Measurements from ENCODE around the gene RACK1. TPM values are rescaled to one million over a fixed set of nuclear protein-coding genes. Genes with fewer than 3 reads are reported as not detected.
A peak's percentile ranks its signal among the peaks of the same experiment; 100 is the strongest.
"Not testable (repeated sequence)": the region's sequence is repeated elsewhere in the genome, so short reads cannot be mapped to it uniquely, and the experiment has no call there.

The RACK1 gene
- total RNA-seq, 6 experiments from 2014 or later: 1,737 to 2,012 (median 1,885) TPM

GRCh38 chr5:181217803-181218062, 26.0 kb downstream of the RACK1 start:
- DNase-seq: no peak
- Mint-ChIP-seq H3K4me1 (ENCODE audit: low read depth) (peaks cover 27% of the 10 kb centered on the region), H3K27me3 (ENCODE audit: insufficient read depth) (peaks cover 28% of the 10 kb centered on the region), H3K4me3 (peak overlapping the region; percentile 86), H3K27ac (peak overlapping the region; percentile 83), H3K36me3 (ENCODE audit: low read depth) (no peaks in the 10 kb centered on the region), H3K9me3 (no peaks in the 10 kb centered on the region; the same call in 1 of the 2 replicates)
- TF ChIP-seq, protein P1, sequence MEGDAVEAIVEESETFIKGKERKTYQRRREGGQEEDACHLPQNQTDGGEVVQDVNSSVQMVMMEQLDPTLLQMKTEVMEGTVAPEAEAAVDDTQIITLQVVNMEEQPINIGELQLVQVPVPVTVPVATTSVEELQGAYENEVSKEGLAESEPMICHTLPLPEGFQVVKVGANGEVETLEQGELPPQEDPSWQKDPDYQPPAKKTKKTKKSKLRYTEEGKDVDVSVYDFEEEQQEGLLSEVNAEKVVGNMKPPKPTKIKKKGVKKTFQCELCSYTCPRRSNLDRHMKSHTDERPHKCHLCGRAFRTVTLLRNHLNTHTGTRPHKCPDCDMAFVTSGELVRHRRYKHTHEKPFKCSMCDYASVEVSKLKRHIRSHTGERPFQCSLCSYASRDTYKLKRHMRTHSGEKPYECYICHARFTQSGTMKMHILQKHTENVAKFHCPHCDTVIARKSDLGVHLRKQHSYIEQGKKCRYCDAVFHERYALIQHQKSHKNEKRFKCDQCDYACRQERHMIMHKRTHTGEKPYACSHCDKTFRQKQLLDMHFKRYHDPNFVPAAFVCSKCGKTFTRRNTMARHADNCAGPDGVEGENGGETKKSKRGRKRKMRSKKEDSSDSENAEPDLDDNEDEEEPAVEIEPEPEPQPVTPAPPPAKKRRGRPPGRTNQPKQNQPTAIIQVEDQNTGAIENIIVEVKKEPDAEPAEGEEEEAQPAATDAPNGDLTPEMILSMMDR (IDR thresholded peaks at IDR 0.05): no peak; the same call in 1 of the 2 replicates

DNA sequence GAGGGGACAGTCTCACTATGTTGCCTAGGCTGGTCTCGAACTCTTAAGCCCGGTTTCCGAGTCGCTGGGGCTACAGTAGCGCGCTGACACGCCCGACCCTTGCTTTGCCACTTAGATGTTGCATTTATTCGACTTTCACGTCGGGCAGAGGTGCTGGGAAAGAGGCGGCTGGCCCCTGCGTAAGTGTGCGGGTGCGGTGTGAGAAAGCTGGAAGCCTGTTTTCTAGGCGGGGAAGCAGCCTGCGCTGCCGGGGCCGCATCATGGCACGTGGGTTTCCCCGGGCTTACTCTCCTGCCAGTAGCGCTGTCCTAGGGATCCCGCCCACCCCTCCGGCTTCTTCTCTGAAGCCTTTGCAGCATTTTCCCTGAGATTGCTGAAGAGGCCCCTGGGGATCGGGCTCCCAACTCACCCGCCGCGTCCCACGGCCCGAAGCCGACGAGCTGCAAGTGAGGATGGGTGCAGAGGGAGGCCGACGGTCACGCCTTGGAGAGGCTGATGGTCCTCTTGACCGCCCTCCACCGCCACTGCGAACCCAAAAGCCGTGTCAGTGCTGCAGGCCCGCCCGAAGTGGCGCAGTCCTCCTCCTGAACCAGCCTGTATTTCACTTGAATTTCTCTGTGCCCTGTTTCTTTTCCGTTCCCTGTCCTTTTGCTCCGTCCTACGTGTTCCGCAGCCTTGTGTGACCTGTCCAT, 26.4 kb downstream of the RACK1 start:
- H3K4me1 Mint-ChIP-seq (ENCODE audit: low read depth): peaks cover 24% of the 10 kb centered on the region
- TF ChIP-seq, protein P1 (IDR thresholded peaks at IDR 0.05): no peak
- peak overlapping the region; percentile 83 for H3K27ac Mint-ChIP-seq
- peak overlapping the region; percentile 86 for H3K4me3 Mint-ChIP-seq
- peak; percentile 63 for DNase-seq
- peaks cover 24% of the 10 kb centered on the region for H3K27me3 Mint-ChIP-seq (ENCODE audit: insufficient read depth)
- no peaks in the 10 kb centered on the region; the same call in 1 of the 2 replicates for H3K9me3 Mint-ChIP-seq
- H3K36me3 Mint-ChIP-seq (ENCODE audit: low read depth): no peaks in the 10 kb centered on the region

GRCh38 chr5:181215997-181216989, 27.4 kb downstream of the RACK1 start:
- Mint-ChIP-seq H3K4me3 (peak overlapping the region; percentile 86), H3K27me3 (ENCODE audit: insufficient read depth) (peaks cover 19% of the 10 kb centered on the region), H3K27ac (peak overlapping the region; percentile 68), H3K36me3 (ENCODE audit: low read depth) (no peaks in the 10 kb centered on the region), H3K9me3 (no peaks in the 10 kb centered on the region), H3K4me1 (ENCODE audit: low read depth) (peaks cover 20% of the 10 kb centered on the region)
- TF ChIP-seq, protein P1 (IDR thresholded peaks at IDR 0.05): no peak
- no peak for DNase-seq

GRCh38 chr5:181214249-181214648, 29.5 kb downstream of the RACK1 start:
- peaks cover 16% of the 10 kb centered on the region for H3K4me1 Mint-ChIP-seq (ENCODE audit: low read depth)
- H3K4me3 Mint-ChIP-seq; H3K9me3 Mint-ChIP-seq; H3K36me3 Mint-ChIP-seq (ENCODE audit: low read depth); DNase-seq; H3K27ac Mint-ChIP-seq: not testable (repeated sequence)
- H3K27me3 Mint-ChIP-seq (ENCODE audit: insufficient read depth): peaks cover 19% of the 10 kb centered on the region

- H3K9me3 Mint-ChIP-seq: no peaks in the 10 kb centered on the region
- H3K27ac Mint-ChIP-seq: no peak overlapping the region
- no peaks in the 10 kb centered on the region for H3K36me3 Mint-ChIP-seq (ENCODE audit: low read depth)
- no peak overlapping the region for H3K4me3 Mint-ChIP-seq
- TF ChIP-seq, protein P1 (IDR thresholded peaks at IDR 0.05): no peak
- peaks cover 19% of the 10 kb centered on the region for H3K4me1 Mint-ChIP-seq (ENCODE audit: low read depth)
- DNase-seq: no peak
- peaks cover 11% of the 10 kb centered on the region for H3K27me3 Mint-ChIP-seq (ENCODE audit: insufficient read depth)
Observed at GRCh38 chr5:181212934-181213333, 30.8 kb downstream of the RACK1 start.

- Mint-ChIP-seq H3K27ac (no peak overlapping the region), H3K27me3 (ENCODE audit: insufficient read depth) (peaks cover 12% of the 10 kb centered on the region), H3K9me3 (no peaks in the 10 kb centered on the region; the same call in 1 of the 2 replicates), H3K36me3 (ENCODE audit: low read depth) (no peaks in the 10 kb centered on the region), H3K4me1 (ENCODE audit: low read depth) (peaks cover 19% of the 10 kb centered on the region), H3K4me3 (no peak overlapping the region)
- TF ChIP-seq, protein P1 (IDR thresholded peaks at IDR 0.05): no peak
- DNase-seq: no peak
Observed at GRCh38 chr5:181212080-181212479, 31.6 kb downstream of the RACK1 start.

Data from HFFc6 (cell line).